Right lobe of liver (tissue), 4 donors: ENCODE results near the gene DNAJC15.

ENCODE experiments used
- CTCF ChIP-seq, 4 donors: fragments of 200-600 bp in 3 of 4; fragments of 450-650 bp in 1 of 4; IDR thresholded peaks; one replicate each; pipeline versions ENCODE4 v1.5.1 to v1.8.0; 2016 to 2022; ENCODE audit warnings: antibody characterized with exemption in 4 of 4, mild to moderate bottlenecking in 2 of 4
- POLR2A ChIP-seq: fragments of 450-650 bp; IDR thresholded peaks from one replicate; pipeline ENCODE4 v1.6.1; 2017; ENCODE audit warnings: antibody characterized with exemption, mild to moderate bottlenecking
- donor health status: DM: no; HTN: no; CAD: no.
- donor health status: DM: no; HTN: no; CAD: no.
- donor health status: DM: no; HTN: yes; CAD: no.

GRCh38 chr13:42999491-42999890 is 23.9 kb upstream of the DNAJC15 start:
- TF ChIP-seq CTCF (IDR thresholded peaks at IDR 0.05) (no peak), POLR2A (no peak)
